ENCODE measurements around the gene RGS9.

DNA sequence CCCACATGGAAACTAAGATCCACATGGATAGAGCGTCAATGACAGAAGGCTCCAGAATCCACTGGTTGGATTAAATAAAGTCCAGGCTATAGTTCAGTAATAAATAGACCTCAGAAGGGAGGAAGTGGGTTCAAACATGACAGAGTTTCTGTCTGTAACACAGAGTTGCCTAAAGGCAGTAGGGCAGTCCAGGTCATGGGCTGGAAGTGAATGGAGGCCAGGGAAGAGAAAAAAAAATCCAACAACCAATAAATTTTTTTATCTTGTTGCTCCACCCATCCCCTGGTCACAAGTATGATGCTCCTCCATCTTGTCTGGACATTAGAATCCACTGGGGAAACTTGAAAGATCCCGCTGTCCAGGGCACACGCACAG lies 92.4 kb downstream of the RGS9 start:
- TF ChIP-seq FOSL1 (CRISPR knock-in tag; IDR thresholded peaks at IDR 0.05; ENCODE audit: borderline replicate concordance) (no peak), ZNF331 (CRISPR knock-in tag; IDR thresholded peaks at IDR 0.05) (no peak), NCOA2 (CRISPR knock-in tag; IDR thresholded peaks at IDR 0.05) (no peak)
- TF ChIP-seq, protein P1, sequence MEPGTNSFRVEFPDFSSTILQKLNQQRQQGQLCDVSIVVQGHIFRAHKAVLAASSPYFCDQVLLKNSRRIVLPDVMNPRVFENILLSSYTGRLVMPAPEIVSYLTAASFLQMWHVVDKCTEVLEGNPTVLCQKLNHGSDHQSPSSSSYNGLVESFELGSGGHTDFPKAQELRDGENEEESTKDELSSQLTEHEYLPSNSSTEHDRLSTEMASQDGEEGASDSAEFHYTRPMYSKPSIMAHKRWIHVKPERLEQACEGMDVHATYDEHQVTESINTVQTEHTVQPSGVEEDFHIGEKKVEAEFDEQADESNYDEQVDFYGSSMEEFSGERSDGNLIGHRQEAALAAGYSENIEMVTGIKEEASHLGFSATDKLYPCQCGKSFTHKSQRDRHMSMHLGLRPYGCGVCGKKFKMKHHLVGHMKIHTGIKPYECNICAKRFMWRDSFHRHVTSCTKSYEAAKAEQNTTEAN (CRISPR knock-in tag; conservative IDR thresholded peaks at IDR 0.05) = no peak
- TF ChIP-seq, protein P2, sequence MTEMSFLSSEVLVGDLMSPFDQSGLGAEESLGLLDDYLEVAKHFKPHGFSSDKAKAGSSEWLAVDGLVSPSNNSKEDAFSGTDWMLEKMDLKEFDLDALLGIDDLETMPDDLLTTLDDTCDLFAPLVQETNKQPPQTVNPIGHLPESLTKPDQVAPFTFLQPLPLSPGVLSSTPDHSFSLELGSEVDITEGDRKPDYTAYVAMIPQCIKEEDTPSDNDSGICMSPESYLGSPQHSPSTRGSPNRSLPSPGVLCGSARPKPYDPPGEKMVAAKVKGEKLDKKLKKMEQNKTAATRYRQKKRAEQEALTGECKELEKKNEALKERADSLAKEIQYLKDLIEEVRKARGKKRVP (CRISPR knock-in tag; IDR thresholded peaks at IDR 0.05) = no peak

Measured in HepG2 (cell line).